ENCODE measurements around the gene OPN5. TPM values are rescaled to one million over a fixed set of nuclear protein-coding genes. Genes with fewer than 3 reads are reported as not detected.

OPN5 gene
- total RNA-seq, 1 donor from 2014 or later: not detected

DNA sequence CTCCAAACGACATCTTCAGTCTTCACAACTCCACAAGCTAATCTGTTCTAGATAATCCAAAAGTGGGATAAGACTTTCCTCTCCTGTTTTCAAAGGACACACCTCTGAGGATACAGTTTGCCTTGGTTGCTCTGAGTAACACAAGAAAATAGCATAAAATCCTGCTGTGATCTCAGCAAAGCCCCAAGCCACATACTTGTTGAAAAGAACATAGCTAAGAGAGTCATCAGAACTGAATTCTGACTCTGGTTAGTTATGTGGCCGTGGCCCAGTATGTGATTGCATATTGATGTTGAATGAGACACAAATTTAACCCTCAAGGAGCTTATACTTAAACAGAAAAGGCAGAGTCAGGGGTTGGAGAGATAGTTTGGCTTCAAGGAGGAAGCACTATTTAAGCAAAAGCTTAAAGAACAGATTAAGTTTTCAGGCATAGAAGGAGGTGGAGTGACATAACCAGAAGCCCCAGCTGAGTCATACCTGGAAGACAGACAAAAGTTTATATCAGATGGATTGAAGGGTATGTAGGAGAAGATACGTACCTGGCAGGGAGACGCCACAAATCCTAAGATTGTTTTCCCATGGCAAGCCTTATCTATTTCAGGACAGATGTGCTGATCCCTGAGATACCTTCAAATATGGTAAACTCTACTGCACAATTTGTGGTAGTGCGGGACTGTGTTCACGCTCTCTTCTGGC lies 41.2 kb downstream of the OPN5 start:
- H3K4me1 ChIP-seq: no peaks in the 10 kb centered on the region
- no peak for DNase-seq
- no peaks in the 10 kb centered on the region for H3K36me3 ChIP-seq
- H3K4me3 ChIP-seq: no peak overlapping the region
- TF ChIP-seq, protein P1, sequence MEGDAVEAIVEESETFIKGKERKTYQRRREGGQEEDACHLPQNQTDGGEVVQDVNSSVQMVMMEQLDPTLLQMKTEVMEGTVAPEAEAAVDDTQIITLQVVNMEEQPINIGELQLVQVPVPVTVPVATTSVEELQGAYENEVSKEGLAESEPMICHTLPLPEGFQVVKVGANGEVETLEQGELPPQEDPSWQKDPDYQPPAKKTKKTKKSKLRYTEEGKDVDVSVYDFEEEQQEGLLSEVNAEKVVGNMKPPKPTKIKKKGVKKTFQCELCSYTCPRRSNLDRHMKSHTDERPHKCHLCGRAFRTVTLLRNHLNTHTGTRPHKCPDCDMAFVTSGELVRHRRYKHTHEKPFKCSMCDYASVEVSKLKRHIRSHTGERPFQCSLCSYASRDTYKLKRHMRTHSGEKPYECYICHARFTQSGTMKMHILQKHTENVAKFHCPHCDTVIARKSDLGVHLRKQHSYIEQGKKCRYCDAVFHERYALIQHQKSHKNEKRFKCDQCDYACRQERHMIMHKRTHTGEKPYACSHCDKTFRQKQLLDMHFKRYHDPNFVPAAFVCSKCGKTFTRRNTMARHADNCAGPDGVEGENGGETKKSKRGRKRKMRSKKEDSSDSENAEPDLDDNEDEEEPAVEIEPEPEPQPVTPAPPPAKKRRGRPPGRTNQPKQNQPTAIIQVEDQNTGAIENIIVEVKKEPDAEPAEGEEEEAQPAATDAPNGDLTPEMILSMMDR (IDR thresholded peaks at IDR 0.05; ENCODE audit: borderline replicate concordance): no peak
- H3K27me3 ChIP-seq (ENCODE audit: low read depth): no peaks in the 10 kb centered on the region
- intact Hi-C loops (cut with micrococcal nuclease): no loop called here
- no peaks in the 10 kb centered on the region for H3K9me3 ChIP-seq (replicated peaks)
- no peak overlapping the region for H3K27ac ChIP-seq (replicated peaks)

DNA sequence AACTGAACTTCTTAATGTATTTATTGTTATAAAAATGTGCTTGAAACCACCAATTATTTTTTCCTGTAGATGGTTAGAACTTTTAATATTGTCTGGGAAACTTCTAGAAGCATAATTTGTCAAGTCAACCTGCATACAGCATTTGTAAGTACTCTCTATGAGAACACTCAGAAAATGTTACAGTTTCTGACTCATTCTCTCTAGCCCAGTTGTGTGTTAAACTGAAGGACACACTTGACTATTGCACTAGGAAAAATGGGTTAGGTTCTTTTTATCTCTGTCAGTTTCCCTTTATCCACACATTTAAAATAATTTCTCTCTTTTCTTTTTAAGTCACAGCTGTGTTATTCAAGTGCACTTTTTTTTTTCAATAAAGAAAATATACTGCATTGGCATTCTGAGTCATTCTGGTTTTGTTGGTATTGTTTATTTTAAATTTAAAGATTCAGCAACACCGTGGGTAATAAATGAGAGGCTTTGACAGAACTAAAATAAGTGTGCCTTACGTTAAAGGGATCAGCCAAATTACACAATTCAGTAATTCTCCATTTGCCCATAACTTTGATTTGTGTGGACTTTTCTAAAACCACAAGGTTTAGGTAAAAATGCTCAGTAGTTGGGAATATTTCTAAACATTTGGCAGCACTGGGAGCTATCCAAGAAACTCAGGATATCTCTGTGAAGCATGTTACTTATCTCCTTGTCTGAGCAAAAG lies 50.7 kb downstream of the OPN5 start:
- Histone ChIP-seq H3K36me3 (no peaks in the 10 kb centered on the region), H3K4me3 (no peak overlapping the region), H3K27ac (replicated peaks) (no peak overlapping the region), H3K4me1 (no peaks in the 10 kb centered on the region), H3K27me3 (ENCODE audit: low read depth) (no peaks in the 10 kb centered on the region), H3K9me3 (replicated peaks) (no peaks in the 10 kb centered on the region)
- TF ChIP-seq, protein P1 (IDR thresholded peaks at IDR 0.05; ENCODE audit: borderline replicate concordance): no peak
- no peak for DNase-seq
- intact Hi-C loops (cut with micrococcal nuclease): no loop called here

DNA sequence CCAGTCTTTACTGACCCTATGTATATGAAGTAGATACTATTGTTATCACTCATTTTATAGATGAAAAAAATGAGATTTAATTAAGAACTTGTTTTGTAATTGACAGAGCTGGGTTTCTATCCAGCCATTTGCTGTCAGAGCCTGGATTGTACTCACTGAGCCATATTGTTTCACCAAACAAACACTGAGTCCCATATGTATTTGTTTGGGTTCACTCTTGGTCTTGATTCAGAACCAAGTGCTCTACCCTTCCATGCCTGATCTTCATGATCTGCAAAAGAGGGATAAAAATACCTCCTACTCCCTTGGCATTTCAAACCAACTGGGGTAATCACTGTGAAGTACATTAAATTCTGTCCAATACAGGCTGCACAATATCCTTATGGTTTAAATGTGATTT lies 52.4 kb downstream of the OPN5 start:
- intact Hi-C loops (cut with micrococcal nuclease): no loop called here
- Histone ChIP-seq H3K27me3 (ENCODE audit: low read depth) (no peaks in the 10 kb centered on the region), H3K4me1 (no peaks in the 10 kb centered on the region), H3K27ac (replicated peaks) (no peak overlapping the region), H3K4me3 (no peak overlapping the region), H3K9me3 (replicated peaks) (no peaks in the 10 kb centered on the region), H3K36me3 (no peaks in the 10 kb centered on the region)
- DNase-seq: no peak
- TF ChIP-seq, protein P1 (IDR thresholded peaks at IDR 0.05; ENCODE audit: borderline replicate concordance): no peak

- no peak overlapping the region for H3K4me3 ChIP-seq
These were observed 54.2 kb downstream of the OPN5 start for GRCh38 chr6:47836046-47836445.

DNA sequence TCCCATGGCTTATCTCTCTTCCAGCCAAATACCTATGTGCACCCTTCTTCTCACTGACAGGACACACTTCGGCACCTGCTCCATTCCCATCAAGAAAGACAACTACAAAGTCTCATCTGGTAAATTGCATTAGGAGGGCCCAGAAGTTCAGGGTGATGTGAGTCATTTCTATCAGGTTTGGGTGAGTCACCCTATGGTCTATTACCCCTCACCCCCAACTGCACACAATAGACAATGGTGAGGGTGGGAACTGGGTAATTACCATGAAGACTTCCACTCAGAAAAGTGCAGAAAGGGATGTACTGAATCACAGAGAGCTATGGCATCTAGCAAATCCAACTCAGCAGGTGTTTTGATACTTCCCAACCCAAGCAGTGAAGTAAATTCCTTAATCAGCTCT lies 54.8 kb downstream of the OPN5 start:
- intact Hi-C loops (cut with micrococcal nuclease): no loop called here
- H3K27ac ChIP-seq (replicated peaks): no peak overlapping the region
- TF ChIP-seq, protein P1 (IDR thresholded peaks at IDR 0.05; ENCODE audit: borderline replicate concordance): no peak
- H3K36me3 ChIP-seq: no peaks in the 10 kb centered on the region
- no peaks in the 10 kb centered on the region for H3K4me1 ChIP-seq
- no peak overlapping the region for H3K4me3 ChIP-seq
- H3K27me3 ChIP-seq (ENCODE audit: low read depth): no peaks in the 10 kb centered on the region
- peaks cover 6% of the 10 kb centered on the region for H3K9me3 ChIP-seq (replicated peaks)
- DNase-seq: no peak

More at GRCh38 chr6:47836046-47836445, 54.2 kb downstream of the OPN5 start:
- Histone ChIP-seq H3K27ac (replicated peaks) (no peak overlapping the region), H3K36me3 (no peaks in the 10 kb centered on the region), H3K9me3 (replicated peaks) (peaks cover 6% of the 10 kb centered on the region), H3K27me3 (ENCODE audit: low read depth) (no peaks in the 10 kb centered on the region), H3K4me1 (no peaks in the 10 kb centered on the region)
- intact Hi-C loops (cut with micrococcal nuclease): no loop called here
- TF ChIP-seq, protein P1 (IDR thresholded peaks at IDR 0.05; ENCODE audit: borderline replicate concordance): no peak
- no peak for DNase-seq
